NT2/D1 (cell line): ENCODE results near the gene CDA.

Source experiments
- DNase-seq: peaks from one replicate; pipeline ENCODE4 v3.0.0-alpha.2; 2011; ENCODE audit warnings: low read depth, low spot score
- H3K27me3 ChIP-seq: 2 replicates; pipeline ENCODE4 v1.6.0; 2011; ENCODE audit warnings: mild to moderate bottlenecking; ENCODE audit not compliant: insufficient read length, insufficient read depth
- H3K36me3 ChIP-seq: 2 replicates; pipeline ENCODE4 v1.6.1; 2011; ENCODE audit warnings: mild to moderate bottlenecking, low read length, mixed read lengths; ENCODE audit not compliant: insufficient read depth, insufficient read length
- H3K4me1 ChIP-seq: 2 replicates; pipeline ENCODE4 v1.5.1; 2011; ENCODE audit not compliant: insufficient read depth, insufficient read length
- H3K4me3 ChIP-seq: 2 replicates; pipeline ENCODE4 v1.5.1; 2011; ENCODE audit warnings: low read depth; ENCODE audit not compliant: insufficient read length
- H3K9ac ChIP-seq: 2 replicates; pipeline ENCODE4 v1.6.0; 2011; ENCODE audit warnings: low read depth; ENCODE audit not compliant: insufficient read length
- H3K9me3 ChIP-seq: 2 replicates; pipeline ENCODE4 v1.5.1; 2011; ENCODE audit warnings: mild to moderate bottlenecking, low read length; ENCODE audit not compliant: insufficient read depth
- SUZ12 ChIP-seq: IDR thresholded peaks from 2 replicates; pipeline ENCODE4 v1.6.1; 2011; ENCODE audit not compliant: insufficient read length, insufficient read depth; ENCODE audit errors: extremely low read depth
- YY1 ChIP-seq: IDR thresholded peaks from 2 replicates; pipeline ENCODE4 v1.6.1; 2011; ENCODE audit not compliant: insufficient read length, insufficient read depth
- ZNF274 ChIP-seq: IDR thresholded peaks from 2 replicates; pipeline ENCODE4 v1.6.1; 2011; ENCODE audit warnings: mild to moderate bottlenecking, low read depth, low read length

CDA gene

DNA sequence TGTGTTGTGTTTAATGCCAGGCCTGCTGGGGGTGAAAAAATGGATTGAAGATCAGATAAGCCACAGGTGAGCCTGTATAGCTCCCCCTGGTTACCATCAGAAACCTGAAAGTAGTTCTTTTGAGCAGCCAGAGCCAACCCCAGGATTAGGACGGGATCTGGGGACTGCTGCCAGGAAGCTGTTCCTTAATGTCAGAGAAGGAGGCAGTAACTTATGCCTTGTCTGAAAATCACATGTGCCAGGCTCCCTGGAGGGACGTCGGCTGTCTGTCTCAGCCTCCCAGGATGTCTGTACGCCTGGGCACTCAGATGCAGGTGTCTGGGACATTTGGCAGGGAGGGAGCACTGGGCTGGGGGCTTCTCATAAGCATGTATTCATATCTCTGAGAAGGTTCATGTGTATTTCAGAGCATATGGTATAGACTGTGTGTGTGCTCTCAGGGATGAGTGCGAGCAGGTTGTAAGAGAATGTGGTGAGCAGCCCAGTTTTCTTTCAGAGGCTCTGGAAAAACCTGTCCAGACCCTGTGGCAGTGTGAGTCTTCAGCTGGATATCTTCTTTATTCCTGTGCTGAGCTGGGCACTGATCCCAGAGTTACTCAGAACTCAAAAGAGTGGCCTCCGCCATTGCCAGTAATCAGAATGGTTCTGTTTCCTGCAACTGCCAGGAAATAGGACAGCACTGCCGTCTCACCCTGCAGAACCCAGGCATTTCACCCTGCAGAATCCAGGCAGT, 33.7 kb upstream of the CDA start:
- H3K9me3 ChIP-seq: no peaks in the 10 kb centered on the region
- peaks cover 3% of the 10 kb centered on the region for H3K4me1 ChIP-seq
- TF ChIP-seq ZNF274 (no peak), SUZ12 (no peak), YY1 (no peak)
- no peak overlapping the region for H3K9ac ChIP-seq
- no peak for DNase-seq
- H3K4me3 ChIP-seq: no peak overlapping the region
- H3K27me3 ChIP-seq: peaks cover 30% of the 10 kb centered on the region
- no peaks in the 10 kb centered on the region for H3K36me3 ChIP-seq

- H3K4me1 ChIP-seq: peaks cover 3% of the 10 kb centered on the region
- TF ChIP-seq SUZ12: no peak
- no peak for TF ChIP-seq ZNF274
- no peak for TF ChIP-seq YY1
- no peak overlapping the region for H3K4me3 ChIP-seq
- no peak for DNase-seq
- peaks cover 30% of the 10 kb centered on the region for H3K27me3 ChIP-seq
- H3K9me3 ChIP-seq: no peaks in the 10 kb centered on the region
- H3K9ac ChIP-seq: no peak overlapping the region
- H3K36me3 ChIP-seq: no peaks in the 10 kb centered on the region
Measured at GRCh38 chr1:20555758-20556120, 33.2 kb upstream of the CDA start.

DNA sequence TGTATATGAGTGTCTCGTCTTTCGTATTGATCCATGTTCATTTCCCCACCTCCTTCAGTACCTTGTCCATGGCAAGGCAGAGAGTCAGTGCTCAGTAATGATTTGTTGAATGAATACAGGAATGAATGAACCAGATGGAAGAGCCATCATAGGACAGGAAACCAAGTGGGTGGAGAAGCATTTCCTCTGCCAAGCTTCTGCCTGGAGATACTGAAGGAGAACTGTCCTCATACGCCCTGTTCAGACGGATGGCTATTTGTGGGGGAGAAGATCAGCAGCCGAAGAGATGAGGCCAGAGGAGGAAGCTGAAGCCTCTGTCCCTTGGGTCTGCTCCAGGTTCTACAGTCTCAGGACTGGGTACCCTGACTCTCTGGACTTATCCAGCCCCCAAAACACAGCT, 30.7 kb upstream of the CDA start:
- no peak for DNase-seq
- no peak for TF ChIP-seq ZNF274
- no peak for TF ChIP-seq SUZ12
- no peak for TF ChIP-seq YY1
- H3K36me3 ChIP-seq: no peaks in the 10 kb centered on the region
- no peaks in the 10 kb centered on the region for H3K9me3 ChIP-seq
- H3K27me3 ChIP-seq: peaks cover 21% of the 10 kb centered on the region
- no peak overlapping the region for H3K9ac ChIP-seq
- H3K4me1 ChIP-seq: peaks cover 3% of the 10 kb centered on the region
- no peak overlapping the region for H3K4me3 ChIP-seq

GRCh38 chr1:20560966-20561365, 27.9 kb upstream of the CDA start:
- H3K4me1 ChIP-seq: no peaks in the 10 kb centered on the region
- H3K36me3 ChIP-seq: no peaks in the 10 kb centered on the region
- no peak for TF ChIP-seq ZNF274
- TF ChIP-seq YY1: no peak
- TF ChIP-seq SUZ12: no peak
- H3K9ac ChIP-seq: no peak overlapping the region
- H3K4me3 ChIP-seq: no peak overlapping the region
- no peaks in the 10 kb centered on the region for H3K9me3 ChIP-seq
- H3K27me3 ChIP-seq: no peaks in the 10 kb centered on the region
- DNase-seq: no peak

GRCh38 chr1:20565234-20565633, 23.7 kb upstream of the CDA start:
- no peaks in the 10 kb centered on the region for H3K9me3 ChIP-seq
- no peaks in the 10 kb centered on the region for H3K27me3 ChIP-seq
- no peaks in the 10 kb centered on the region for H3K36me3 ChIP-seq
- H3K9ac ChIP-seq: no peak overlapping the region
- TF ChIP-seq SUZ12 (no peak), ZNF274 (no peak), YY1 (no peak)
- no peak for DNase-seq
- H3K4me1 ChIP-seq: no peaks in the 10 kb centered on the region
- no peak overlapping the region for H3K4me3 ChIP-seq

DNA sequence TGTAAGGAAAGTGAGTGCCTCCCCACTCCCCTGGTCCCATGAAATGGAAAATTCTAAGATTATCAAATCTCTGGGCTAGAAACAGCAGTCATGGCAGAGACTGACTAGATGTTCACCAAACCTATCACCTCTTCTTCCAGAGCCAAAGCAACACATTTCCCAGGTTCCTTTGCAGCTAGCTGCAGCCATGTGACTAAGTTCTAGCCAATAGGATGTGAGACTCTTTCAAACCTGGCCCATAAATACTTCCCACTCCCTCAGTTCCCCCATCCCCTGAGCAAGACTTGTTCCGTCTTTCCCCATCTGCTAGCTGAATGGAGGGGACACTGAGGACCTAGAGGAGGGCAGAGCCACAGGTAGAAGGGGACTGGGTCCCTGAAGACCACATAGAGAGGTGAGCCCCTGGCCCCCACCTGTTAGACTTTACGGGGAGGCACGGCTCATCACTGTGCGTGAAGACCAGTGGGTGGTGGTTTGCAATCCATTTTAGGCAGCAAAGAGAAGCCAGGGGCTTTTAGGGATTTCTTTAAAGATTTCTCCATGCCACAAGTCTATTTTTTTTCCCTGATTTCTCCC, 19.3 kb upstream of the CDA start:
- TF ChIP-seq ZNF274: no peak
- TF ChIP-seq SUZ12: no peak
- TF ChIP-seq YY1: no peak
- H3K9ac ChIP-seq: no peak overlapping the region
- H3K27me3 ChIP-seq: peaks cover 7% of the 10 kb centered on the region
- no peak for DNase-seq
- H3K9me3 ChIP-seq: peaks cover 10% of the 10 kb centered on the region
- H3K4me1 ChIP-seq: no peaks in the 10 kb centered on the region
- no peak overlapping the region for H3K4me3 ChIP-seq
- no peaks in the 10 kb centered on the region for H3K36me3 ChIP-seq

DNA sequence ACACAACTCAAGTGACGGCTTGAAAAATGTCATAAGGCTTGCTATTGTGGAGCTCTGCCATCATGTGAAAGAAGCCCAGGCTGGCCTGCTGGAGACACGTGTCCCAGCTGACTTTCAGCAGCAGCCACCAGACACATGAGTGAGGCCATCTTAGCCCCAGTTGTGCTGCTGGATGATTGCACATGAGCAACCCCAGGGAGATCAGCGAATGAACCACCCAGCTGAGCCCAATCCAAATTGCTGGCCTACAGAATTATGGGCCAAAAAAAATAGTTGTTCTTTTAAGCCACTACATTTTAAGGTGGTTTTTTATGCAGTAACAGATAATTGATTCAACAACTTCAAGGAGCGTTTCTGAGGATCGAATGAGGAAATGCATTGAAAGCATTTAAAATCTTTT, 17.5 kb upstream of the CDA start:
- Histone ChIP-seq H3K4me3 (no peak overlapping the region), H3K9me3 (peaks cover 10% of the 10 kb centered on the region), H3K4me1 (peaks cover 2% of the 10 kb centered on the region), H3K27me3 (peaks cover 9% of the 10 kb centered on the region), H3K9ac (no peak overlapping the region), H3K36me3 (no peaks in the 10 kb centered on the region)
- no peak for DNase-seq
- TF ChIP-seq ZNF274 (no peak), YY1 (no peak), SUZ12 (no peak)
